GM23338 (cell line): ENCODE results near the gene KIRREL3.

Source experiments
- CREB1 ChIP-seq: fragments of 250-450 bp; sonication (Bioruptor Pico); IDR thresholded peaks from 2 replicates; pipeline ENCODE4 v1.5.0; 2020; ENCODE audit warnings: low read depth, mild to moderate bottlenecking, moderate library complexity
- EZH2 ChIP-seq: fragments of 200-600 bp; sonication (generic); IDR thresholded peaks from one replicate; pipeline ENCODE4 v1.8.0; 2017; ENCODE audit warnings: antibody characterized with exemption, mild to moderate bottlenecking, low read depth; ENCODE audit not compliant: unreplicated experiment
- EZH2phosphoT487 ChIP-seq: fragments of 200-600 bp; sonication (generic); IDR thresholded peaks from one replicate; pipeline ENCODE4 v1.8.1; 2018; ENCODE audit warnings: antibody characterized with exemption; ENCODE audit not compliant: unreplicated experiment
- POLR2AphosphoS5 ChIP-seq: IDR thresholded peaks from 2 replicates; pipeline ENCODE4 v1.6.1; 2016; ENCODE audit warnings: antibody characterized with exemption, low read depth
- STAT1 ChIP-seq: IDR thresholded peaks from one replicate; pipeline ENCODE4 v1.6.1; 2016; ENCODE audit warnings: antibody characterized with exemption; ENCODE audit not compliant: unreplicated experiment
- TF ChIP-seq, protein P1 (sequence below), 2 experiments: fragments of 200-600 bp in 1 of 2; sonication (generic) in 1 of 2; conservative IDR thresholded peaks; 2 replicates each; pipeline versions ENCODE4 v1.5.1 to v1.6.1; 2016 to 2017; ENCODE audit warnings: antibody characterized with exemption in 2 of 2, low read depth in 2 of 2, mild to moderate bottlenecking in 2 of 2, moderate library complexity in 1 of 2

DNA sequence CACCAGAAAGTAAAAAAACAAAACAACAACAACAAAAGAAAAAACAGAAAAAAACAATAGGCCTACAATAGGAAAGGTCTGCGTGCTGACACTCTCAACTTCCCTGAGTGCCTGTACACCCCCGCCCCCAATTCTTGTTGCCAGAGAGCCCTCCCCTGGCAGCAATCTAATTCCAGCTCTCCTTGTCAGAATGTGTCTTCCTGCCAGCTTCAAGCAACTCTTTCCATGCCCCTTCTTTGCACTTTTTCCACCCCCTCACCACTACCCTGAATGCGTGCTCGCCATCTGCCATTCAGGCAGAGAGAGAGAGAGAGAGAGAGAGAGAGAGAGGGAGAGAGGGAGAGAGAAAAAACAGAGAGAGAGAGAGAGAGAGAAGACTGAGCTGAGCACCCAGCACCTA lies 245.0 kb downstream of the KIRREL3 start:
- TF ChIP-seq, protein P1, sequence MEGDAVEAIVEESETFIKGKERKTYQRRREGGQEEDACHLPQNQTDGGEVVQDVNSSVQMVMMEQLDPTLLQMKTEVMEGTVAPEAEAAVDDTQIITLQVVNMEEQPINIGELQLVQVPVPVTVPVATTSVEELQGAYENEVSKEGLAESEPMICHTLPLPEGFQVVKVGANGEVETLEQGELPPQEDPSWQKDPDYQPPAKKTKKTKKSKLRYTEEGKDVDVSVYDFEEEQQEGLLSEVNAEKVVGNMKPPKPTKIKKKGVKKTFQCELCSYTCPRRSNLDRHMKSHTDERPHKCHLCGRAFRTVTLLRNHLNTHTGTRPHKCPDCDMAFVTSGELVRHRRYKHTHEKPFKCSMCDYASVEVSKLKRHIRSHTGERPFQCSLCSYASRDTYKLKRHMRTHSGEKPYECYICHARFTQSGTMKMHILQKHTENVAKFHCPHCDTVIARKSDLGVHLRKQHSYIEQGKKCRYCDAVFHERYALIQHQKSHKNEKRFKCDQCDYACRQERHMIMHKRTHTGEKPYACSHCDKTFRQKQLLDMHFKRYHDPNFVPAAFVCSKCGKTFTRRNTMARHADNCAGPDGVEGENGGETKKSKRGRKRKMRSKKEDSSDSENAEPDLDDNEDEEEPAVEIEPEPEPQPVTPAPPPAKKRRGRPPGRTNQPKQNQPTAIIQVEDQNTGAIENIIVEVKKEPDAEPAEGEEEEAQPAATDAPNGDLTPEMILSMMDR (conservative IDR thresholded peaks at IDR 0.05; ENCODE audit: low read depth in 2 of 2): no peak
- no peak for TF ChIP-seq EZH2
- TF ChIP-seq STAT1: no peak
- TF ChIP-seq CREB1: no peak
- no peak for TF ChIP-seq POLR2AphosphoS5
- no peak for TF ChIP-seq EZH2phosphoT487
